Measurements from ENCODE around the gene TRMT44.
"Not testable (repeated sequence)": the region's sequence is repeated elsewhere in the genome, so short reads cannot be mapped to it uniquely, and the experiment has no call there.

TRMT44 gene

DNA sequence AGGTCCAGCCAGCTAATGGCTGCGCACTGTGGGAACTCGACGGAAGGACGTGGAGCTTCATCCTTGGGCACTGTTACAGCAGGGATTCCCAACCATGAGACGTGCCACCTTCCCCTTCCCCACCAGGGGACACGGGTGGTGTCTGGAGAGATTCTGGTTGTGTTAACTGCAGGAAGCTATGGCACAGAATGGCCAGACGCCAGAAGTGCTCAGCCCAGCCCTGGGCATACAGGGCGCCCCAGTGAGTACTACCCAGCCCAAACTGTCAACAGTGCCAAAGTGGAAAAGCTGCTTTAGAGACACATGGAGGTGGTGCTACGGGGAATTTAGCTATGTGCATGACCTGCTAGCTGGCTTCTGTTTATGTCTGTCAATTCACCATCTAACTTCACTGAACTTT lies 32.8 kb upstream of the TRMT44 start:
- no peak for DNase-seq

DNA sequence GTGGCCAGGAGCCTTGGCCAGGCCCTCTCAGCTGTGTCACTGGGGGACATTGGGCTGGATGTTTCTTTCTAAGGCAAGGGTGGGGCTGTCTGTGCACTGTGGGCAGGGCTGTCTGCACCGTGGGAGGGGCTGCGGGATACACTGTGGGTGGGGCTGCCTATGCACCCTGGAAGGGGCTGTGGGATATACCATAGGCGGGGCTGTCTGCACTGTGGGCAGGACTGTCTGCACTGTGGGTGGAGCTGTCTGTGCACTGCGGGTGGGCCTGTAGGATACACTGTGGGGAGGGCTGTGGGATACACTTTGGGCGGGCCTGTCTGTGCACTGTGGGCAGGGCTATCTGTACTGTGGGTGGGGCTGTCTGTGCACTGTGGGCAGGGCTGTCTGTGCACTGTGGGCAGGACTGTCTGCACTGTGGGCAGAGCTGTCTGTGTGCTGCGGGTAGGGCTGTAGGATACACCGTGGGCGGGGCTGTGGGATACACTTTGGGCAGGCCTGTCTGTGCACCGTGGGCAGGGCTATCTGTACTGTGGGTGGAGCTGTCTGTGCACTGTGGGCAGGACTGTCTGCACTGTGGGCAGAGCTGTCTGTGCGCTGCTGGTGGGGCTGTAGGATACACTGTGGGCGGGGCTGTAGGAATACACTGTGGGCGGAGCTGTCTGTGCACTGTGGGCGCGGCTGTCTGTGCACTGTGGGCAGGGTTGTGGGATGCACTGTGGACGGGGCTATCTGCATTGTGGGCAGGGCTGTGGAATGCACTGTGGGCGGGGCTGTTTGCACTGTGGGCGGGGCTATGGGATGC lies 31.1 kb upstream of the TRMT44 start:
- DNase-seq: peak; percentile 83

DNA sequence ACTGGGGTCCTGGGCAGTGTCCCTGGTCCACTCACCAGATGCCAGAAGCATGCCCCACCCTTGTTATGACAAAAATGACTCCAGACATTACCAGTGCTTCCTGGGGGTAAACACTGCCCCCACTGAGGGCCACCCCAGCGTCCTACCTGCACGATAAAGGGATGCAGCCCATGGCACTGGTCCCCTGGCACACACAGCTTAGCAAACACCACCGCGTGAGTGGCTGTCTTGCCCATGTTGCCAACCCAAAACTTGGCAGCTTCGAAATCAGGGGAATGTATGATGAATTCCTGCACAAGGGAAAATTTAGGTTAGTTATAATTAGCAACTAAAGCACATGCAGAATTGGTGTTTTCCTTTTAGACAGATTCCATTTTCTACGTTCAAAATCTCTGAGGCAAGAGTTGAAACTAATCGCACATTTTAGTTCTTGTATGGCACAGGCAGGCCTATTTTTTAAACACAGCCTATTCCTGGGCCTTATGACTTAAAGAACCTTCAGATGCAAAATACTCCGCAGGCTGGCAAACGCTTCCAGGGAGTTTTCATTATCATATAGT lies 30.4 kb upstream of the TRMT44 start:
- DNase-seq: no peak

DNA sequence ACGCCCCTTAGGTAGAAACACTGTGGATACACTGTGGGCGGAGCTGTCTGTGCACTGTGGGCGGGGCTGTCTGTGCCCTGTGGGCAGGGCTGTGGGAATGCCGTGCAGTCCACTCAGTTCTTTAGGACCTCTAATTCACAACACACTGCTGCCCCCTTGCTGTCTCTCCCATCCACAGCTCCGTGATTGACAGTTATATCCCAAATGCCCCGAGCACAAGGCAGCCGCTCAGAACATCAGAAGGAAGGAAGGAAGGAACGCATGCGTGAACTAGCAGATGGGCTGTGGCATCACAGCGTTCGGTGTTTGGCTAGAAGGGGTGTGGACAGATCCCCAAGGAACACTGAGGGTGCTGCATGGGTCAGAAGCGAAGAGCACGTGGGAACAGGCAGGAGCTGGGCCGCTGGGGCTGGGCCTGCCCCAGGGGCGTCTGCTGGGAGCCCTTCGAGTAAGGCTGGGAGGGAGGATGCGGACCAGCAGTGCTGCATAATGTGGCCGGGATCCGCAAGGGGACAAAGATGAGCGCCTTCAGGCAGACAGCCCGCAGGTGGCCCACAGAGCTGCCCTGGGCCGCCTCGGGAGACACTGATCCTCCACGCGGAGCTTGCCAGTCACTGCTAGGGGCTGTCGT lies 29.8 kb upstream of the TRMT44 start:
- no peak for DNase-seq

DNA sequence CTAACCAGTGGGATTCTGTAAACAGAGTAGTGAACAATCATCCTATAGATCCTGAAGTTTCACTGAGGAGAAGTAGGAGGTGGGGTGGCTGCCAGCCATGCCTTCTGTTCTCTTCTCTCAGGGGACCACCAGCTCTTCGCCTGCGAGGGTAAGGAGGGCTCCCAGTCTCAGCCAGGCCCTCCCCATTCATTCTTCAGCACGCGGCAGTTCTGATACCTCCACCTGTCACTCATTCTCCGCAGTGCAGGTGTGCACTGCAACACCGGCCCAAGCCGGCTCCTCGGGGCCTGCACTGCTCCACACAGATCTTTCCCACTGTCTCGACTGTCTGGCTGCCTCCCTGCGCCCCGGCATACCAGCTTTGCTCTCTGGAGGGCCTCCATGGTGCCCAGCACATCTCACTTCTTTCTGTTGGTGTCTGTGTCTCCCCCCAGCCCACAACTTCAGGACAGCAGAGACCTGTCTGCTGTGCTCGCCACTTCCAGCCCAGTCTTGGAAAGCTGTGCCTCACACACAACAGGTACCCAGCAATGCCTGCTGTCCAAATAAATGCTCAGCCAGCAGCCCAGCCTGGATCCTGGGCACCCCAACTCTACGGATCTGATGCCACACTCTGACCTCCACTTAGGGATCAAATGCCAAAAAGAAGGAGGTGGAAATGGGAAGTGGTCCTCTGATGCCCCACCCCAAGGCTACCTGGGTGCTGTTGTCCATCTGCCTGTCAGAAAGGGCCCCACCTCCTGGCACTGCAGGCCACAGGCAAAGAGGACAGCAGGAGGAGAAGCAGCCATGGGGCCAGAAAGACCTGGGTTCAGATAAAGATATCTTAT lies 29.0 kb upstream of the TRMT44 start:
- no peak for DNase-seq

DNA sequence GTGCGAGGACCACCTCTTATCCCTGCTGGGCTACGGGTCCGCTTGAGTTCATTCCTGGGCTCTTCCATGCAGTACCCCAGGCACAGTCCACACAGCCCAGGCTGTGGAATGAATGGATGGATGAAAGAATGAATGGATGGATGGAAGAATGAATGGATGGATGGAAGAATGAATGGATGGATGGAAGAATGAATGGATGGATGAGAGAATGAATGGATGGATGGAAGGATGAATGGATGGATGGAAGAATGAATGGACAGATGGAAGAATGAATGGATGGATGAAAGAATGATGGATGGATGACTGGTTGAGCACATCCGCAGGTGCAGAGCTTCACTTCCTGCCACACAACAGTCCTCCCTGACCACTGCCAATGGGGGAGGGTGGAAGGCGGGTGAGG lies 28.3 kb upstream of the TRMT44 start:
- DNase-seq: no peak

DNA sequence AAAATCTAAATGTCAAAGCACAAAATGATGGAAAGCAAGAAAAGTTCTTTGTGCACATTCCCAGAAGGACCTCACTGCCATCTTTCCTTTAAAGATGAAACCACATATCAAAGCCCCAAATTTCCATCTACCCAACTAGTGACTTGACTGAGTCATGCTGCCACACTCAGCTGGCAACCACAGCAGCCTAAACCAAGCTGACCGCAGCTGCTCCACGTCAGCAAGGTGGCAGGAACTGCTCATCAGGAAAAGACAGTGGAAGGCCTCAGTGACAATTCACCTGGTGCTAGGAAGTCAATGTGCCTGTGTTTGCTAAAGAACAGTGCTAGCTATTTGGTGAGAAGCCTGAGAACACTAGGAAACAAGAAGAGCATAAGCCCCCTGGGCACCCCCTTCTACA lies 26.2 kb upstream of the TRMT44 start:
- peak; percentile 88 for DNase-seq

DNA sequence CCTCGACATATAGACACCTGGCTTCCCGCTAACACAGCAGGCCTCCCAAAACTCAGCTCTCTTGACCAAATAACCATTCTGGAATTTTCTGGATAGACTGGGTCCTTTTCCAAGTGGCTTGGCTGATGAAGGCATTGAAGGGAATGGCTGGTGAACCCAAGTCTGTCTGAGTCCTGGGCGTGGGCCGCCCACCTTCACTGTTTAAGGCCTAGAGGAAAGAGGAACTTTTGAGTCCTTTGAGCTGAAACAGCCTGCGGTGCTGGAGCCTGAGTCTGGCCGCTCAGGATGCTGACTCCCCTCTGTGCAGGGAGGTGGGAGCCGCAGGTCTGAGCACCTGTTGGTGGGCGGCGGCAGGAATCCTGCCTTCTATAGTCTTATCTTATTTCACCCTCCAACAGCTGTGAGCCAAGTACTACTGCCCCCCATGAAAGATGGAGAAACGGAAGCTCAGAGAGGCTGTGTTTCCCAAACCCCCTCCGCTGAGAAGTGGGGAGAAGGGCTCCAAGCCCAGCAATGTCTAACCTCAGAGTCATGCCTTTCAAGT lies 23.4 kb upstream of the TRMT44 start:
- no peak for DNase-seq

DNA sequence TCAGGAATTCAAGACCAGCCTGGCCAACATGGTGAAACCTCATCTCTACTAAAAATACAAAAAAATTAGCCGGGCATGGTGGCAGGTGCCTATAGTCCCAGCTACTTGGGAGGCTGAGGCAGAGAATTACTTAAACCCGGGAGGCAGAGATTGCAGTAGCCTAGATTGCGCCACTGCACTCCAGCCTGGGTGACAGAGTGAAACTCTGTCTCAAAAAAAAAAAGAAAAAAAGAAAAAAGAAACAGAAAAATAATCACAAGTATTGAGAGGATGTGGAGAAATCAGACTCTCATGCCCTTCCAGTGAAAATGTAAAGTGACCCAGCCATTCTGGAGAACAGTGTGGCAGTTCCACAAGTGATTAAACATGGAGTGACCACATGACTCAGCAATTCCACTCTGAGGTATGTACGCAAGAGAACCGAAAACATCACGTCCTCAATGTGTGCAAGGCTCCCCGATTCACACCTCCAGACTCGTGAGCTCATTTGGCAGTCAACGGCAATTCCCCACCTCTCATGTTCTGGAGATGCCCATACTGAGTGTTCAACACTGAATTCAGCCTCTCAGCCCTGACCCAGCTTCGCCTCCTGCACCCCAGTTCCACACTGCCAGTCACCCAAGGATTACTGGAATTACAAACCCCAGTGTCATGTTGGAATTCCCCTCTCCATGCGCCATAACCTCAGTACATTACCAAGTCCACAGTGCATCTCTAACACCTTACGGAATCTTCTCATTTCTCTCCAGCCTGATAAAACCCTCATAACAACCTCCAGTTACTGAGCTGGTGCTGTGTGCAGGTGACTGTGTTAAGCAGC lies 21.1 kb upstream of the TRMT44 start:
- DNase-seq: peak; percentile 89

DNA sequence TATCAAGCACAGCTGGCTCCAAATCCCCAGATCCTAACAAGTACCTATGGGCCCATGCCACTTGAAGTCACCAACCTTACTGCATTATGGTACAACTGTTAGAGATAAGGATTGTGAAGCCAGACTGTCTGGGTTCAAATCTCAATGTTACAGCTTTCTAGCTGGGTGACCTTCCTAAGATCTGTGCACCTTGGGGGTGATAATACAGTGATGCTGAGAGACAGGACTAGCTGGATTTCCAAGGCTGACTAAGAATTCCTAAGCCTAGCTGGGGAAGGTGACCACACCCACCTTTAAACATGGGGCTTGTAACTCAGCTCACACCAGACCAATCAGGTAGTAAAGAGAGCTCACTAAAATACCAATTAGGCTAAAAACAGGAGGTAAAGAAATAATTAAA lies 20.4 kb upstream of the TRMT44 start:
- not testable (repeated sequence) for DNase-seq

DNA sequence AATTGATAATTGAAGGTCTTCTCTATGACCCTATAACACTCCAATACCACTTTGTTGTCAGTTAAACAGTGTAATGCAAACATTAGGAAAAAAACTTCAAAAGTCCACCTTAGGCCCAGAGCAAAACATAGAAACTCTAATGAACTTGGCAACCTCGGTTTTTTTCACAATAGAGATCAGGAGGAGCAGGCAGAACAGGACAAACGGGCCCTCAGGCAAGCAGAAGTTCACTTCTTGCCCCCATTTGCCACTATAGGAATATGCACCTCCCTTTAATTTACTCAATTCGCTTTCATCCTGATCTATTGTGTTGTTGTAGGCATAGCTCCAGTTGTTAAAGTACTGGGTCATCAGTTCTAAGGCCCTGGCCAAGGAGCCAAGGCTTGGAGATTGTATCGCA lies 18.2 kb upstream of the TRMT44 start:
- no peak for DNase-seq

DNA sequence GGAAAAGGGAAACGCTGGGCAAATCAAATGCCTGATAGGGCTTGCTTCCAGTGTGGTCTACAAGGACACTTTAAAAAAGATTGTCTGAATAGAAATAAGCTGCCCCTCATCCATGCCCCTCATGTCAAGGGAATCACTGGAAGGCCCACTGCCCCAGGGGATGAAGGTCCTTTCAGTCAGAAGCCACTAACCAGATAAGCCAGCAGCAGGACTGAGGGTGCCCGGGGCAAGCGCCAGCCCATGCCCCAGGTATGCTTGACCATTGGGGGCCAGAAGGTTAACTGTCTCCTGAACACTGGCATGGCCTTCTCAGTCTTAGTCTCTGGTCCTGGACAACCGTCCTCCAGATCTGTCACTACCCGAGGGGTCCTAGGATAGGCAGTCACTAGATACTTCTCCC lies 17.8 kb upstream of the TRMT44 start:
- no peak for DNase-seq

DNA sequence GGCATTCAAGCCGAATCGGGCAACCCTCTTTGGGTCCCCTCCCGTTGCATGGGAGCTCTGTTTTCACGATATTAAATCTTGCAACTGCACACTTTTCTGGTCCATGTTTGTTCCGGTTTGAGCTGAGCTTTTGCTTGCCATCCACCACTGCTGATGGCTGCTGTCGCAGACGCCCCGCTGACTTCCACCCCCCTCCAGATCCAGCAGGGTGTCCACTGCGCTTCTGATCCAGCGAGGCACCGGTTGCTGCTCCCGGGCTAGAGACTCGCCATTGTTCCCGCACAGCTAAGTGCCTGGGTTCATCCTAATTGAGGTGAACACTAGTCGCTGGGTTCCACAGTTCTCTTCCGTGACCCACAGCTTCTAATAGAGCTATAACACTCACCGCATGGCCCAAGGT lies 13.3 kb upstream of the TRMT44 start:
- no peak for DNase-seq

DNA sequence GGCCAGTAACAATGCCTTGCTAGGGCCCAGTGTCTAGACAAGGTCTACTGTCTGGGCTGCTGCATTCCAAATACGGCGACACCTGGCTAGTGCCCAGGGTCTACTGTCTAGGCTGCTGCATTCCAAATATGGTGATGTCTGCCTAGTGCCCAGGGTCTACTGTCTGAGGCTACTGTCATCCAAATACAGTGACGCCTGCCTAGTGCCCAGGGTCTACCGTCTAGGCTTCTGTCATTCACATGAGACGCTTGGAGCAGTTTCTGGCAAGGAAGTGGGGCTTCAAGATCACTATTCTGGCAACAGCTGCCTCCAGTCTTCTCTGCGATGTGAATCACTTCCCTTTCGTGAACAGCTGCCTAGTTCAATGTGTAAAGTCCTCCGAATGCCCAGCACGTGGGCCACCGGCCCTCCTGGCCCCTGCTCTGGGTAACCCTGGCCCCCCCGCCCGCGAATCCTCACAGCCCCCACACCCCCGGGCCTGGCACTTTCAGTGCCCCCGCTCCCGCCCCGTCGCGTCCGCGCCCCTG lies 12.8 kb upstream of the TRMT44 start:
- peak; percentile 28 for DNase-seq

DNA sequence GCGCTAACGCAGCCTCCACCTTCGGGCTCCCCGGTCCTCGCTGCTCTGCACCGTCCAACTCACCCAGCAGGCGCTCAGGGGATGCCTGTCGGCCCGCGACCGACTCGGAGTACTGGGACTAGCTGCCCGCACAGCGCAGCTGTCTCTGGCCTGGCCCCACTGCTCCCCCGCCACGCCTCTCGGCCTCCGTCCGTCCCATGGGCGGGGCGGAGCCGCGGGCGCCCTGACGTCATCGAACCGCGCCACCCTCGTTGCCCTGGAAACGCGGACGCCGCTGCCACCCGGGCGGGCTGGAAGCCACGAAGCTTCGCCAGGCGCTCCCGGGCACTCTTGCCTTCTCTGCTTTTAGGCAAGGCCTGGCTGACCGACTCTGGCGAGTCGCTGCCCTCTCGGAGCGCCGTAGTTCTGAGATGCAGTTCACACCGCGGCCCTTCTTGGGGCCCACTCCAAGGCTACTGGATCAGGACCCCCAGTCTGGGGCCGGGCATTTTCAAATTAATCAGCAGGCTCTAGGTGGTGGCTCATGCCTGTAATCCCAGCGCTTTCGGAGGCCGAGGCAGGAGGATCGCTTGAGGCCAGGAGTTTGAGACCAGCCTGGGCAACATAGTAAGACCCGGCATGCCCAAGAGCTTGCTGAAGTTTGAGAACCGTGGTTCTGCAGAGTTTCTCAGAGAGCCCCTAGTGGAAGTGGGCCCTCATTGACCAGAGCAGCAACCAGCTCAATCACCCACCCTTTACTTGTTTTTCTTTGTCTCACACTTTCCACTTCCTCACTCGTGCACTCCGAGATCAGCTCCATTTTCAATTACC lies 12.1 kb upstream of the TRMT44 start:
- DNase-seq: peak; percentile 92

DNA sequence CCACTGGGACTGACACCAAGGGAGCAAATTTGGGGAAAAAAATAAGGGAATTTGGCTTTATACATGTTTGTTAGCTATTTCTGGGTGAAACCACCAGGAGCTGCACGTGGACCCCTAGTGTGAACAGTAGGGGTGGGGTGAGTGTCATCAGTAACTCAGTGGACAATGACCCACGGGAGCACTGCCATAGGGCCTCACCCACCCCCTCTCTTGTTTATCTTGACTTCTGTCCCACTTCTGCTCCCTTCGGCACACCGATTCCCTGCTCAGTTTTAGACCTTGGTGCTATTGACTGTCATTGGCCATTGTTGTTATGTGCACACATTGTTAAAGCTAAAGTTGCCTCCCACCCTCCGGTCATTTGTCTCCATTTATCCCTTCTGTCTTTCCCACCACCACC lies 9.0 kb upstream of the TRMT44 start:
- DNase-seq: no peak

DNA sequence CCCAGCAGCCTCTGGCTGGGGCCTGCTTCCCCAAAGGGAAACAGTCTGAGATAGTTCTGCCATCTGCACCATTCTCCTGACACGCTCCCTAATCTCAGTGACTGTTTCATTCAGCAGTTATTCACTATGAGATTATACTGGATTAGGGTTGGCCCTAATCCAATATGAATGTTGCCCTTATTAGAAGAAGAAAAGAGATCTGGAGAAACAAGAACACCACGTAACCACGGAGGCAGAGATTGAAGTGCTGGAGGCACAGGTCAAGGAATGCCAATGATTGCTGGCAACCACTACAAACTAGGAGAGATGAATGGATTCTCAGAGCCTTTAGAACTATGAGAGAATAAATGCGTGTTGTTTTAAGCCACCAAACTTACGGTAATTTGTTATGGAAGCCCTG lies 7.4 kb upstream of the TRMT44 start:
- no peak for DNase-seq

DNA sequence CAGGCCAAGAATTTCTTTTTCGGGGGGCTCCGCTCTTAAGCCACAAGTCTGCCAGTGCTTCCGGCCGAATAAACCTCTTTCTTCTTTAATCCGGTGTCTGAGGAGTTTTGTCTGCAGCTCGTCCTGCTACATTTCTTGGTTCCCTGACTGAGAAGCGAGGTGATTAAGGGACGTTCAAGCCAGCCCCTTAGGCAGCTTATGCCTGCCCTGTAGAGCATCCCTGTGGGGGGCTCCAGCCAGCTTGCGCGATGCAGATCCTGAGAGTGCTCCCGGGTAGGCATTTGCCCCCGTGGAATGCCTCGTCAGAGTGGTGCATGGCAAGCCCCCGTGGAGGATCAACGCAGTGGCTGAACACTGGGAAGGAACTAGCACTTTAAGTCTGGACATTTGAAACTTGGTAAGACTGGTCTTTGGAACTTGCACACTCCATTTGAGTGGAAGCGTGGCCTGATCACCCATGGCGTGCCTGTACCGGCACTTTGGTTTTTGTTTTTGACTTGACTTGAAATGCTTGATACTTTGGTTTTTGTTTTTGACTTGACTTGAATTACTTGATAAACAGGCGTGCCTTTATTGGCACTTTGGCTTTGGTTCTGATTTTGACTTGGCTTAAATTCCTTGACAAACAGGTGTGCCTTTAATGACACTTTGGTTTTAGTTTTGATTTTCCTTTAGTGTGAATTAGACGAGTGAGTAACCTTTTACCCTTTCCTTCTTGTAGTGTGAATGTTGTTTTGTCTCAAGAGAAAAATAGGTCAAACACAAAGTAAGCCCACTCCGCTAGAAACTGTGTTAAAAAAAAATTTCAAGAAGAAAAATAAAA lies 6.1 kb upstream of the TRMT44 start:
- DNase-seq: no peak

DNA sequence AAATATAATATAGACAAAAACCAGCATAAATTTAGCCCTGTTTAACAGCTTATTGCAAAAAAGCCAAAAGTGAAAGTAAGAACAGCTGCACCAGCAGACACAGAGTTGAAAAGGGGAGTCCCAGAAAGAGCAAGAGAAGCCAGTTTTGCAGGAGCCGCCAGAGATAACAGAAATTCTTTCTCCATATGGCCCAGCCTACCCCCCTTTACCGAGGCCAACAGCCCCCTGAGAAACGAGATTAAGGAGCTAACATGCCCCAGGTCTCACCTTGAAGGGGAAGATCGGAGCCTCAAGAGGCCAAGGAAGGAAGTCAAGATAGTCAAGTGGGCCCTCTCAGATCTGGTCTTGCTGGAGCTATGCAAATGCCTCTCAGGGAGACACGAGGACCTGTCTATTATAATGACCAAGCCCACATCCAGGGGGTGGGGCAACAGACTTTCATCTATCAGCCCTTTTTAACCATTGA lies 4.9 kb upstream of the TRMT44 start:
- DNase-seq: peak; percentile 59

DNA sequence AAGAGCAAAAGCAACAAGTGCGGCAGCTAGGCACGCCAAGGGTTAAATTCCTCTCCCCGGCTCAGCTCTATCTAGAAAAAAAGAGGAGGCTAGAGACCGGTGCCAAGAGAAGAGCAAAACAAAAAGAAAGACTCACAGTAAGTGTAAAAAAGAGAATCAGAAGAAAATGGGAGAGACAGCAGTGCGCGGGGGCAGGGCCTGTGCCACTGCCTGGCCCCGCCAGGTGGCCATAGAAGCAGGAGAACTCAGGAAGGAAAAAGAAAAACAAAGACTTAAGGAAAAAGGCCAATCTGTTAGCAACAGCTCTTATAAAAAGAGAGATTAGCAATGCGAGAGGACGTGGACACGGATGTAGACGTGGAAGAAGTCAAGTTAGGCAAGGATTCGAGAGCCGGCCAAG lies 3.3 kb upstream of the TRMT44 start:
- DNase-seq: no peak

All from activated CD4-positive, alpha-beta T cell treated with anti-CD3 and anti-CD28 coated beads, Interleukin-10, Interleukin-2, amounts not matched to agents 100 ng/mL and 50 ng/mL, durations not matched to agents 16 hours and 8 hours (primary cell).